SH-SY5Y (cell line): ENCODE data around the gene RAC3.

Experiments used
- GATA2 ChIP-seq: IDR thresholded peaks from 2 replicates; pipeline ENCODE4 v1.6.1; 2011; ENCODE audit warnings: mild to moderate bottlenecking, low read depth, low read length
- GATA3 ChIP-seq: IDR thresholded peaks from 2 replicates; pipeline ENCODE4 v1.6.1; 2011; ENCODE audit warnings: low read depth, mild to moderate bottlenecking, low read length, moderate library complexity

DNA sequence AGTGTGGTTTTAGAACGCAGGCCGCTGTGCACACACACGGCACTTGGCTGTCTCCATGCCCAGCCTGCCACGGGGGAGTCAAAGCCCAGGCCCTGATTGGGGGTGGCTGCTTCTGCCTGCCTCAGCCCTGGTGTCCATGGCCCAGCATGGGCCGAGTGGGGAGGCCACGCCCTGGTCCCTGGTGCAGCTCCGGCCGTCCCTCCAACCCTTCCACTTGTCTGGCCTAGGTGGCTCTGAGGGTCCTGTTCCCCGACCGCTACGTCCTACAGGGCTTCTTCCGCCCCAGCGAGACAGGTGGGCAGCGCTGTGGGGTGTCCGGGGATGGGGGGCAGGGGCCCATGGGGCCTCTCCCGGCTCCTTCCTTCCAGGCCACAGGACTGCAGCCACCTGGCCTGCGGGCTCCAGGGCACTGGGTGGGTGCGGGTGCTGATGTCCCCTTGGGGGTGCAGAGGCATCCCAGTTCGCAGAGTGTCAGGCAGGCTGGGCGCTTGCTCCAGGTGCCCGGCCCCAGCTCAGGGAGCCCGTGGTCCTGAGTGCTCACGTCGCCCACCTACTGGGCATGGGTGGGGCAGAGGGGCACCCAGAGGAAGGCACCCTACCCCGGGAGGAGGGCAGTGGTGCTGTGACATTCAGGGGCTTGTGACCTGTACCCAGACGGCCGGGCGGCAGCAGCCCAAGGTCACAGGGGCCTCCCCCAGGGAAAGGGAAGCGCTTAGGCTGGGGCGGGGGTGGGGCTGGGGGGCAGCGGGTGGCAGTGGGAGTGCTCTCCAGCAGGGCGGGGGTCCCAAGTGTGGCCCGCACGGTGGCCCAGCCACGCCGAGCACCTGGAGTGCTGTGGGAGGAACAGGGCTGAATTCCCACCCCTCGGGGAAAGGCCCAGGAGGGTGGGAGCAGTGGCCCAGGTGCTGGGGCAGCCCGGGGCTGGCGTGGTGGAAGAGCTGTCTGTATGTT lies 20.6 kb upstream of the RAC3 start:
- no peak for TF ChIP-seq GATA2
- TF ChIP-seq GATA3: no peak
